ENCODE data around the gene PHLDB2.

DNA sequence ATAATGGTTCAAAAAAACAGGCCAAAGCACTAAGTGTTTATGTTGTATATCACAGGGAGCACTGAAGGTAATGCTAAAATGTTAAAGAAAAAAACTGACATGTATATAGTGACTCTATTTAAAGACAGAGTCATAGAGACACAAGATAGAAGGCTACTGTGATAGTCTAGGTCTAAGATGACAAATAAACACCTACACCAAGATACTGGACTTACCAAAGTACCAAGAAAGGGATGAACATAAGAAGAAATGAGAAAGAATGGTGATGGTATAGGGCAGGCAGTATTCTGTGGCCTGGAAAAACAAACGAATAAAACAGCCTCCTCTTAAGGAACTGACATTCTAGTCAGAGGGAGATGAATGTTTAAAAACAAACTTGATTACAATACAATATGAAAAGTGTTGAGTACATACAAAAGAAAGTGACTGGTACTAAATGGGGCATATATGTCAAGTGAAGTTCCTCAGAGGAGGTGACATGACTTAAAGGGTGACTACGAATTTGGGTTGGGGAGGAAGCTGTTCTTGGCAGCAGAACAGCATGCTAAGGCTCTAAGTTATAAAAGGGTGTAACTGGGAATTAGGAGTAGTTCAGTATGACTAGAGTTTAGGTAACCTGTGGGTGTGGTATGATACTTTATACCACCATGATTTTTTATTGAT, 125.7 kb downstream of the PHLDB2 start:
- TF ChIP-seq, protein P1, sequence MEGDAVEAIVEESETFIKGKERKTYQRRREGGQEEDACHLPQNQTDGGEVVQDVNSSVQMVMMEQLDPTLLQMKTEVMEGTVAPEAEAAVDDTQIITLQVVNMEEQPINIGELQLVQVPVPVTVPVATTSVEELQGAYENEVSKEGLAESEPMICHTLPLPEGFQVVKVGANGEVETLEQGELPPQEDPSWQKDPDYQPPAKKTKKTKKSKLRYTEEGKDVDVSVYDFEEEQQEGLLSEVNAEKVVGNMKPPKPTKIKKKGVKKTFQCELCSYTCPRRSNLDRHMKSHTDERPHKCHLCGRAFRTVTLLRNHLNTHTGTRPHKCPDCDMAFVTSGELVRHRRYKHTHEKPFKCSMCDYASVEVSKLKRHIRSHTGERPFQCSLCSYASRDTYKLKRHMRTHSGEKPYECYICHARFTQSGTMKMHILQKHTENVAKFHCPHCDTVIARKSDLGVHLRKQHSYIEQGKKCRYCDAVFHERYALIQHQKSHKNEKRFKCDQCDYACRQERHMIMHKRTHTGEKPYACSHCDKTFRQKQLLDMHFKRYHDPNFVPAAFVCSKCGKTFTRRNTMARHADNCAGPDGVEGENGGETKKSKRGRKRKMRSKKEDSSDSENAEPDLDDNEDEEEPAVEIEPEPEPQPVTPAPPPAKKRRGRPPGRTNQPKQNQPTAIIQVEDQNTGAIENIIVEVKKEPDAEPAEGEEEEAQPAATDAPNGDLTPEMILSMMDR (IDR thresholded peaks at IDR 0.05): no peak
- TF ChIP-seq POLR2A (IDR thresholded peaks at IDR 0.05): no peak

Measured in heart left ventricle (tissue), 13 donors.